ENCODE data around the gene GMNN.
"Not testable (repeated sequence)": the region's sequence is repeated elsewhere in the genome, so short reads cannot be mapped to it uniquely, and the experiment has no call there.

GMNN gene

DNA sequence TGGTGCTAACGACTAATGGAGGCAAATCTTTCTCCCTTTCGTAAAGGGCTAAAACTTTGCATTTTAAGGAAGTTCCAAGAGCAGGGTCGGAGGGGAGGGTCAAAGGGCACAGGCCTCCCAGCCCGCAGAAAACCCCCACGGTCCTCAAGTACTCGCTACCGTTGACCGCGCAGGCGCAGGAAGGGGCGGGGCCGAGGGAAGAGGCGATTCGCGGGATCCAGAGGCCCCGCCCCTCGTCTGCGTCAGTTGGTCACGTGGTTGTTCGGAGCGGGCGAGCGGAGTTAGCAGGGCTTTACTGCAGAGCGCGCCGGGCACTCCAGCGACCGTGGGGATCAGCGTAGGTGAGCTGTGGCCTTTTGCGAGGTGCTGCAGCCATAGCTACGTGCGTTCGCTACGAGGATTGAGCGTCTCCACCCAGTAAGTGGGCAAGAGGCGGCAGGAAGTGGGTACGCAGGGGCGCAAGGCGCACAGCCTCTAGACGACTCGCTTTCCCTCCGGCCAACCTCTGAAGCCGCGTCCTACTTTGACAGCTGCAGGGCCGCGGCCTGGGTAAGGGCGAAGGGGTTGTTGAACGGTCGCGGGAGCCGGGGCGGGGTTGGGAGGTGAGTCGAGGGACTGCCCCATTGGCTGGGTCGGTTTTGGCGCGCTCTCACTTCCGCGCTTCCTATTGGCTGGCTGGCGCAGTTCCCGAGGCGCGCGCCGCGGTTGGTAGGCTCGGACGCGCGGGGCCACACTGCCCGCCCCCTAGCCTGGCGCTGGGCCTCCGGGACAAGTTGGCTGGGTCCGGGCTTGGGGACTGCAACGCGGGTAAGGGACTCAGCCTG lies at the start of gene GMNN:
GMNN (plus strand) TSS at position 242 of the 824 bp plus-strand sequence. CDS start 2,310 bp downstream, outside the sequence.
- peak; percentile 96 for DNase-seq (ENCODE audit: low read depth)

DNA sequence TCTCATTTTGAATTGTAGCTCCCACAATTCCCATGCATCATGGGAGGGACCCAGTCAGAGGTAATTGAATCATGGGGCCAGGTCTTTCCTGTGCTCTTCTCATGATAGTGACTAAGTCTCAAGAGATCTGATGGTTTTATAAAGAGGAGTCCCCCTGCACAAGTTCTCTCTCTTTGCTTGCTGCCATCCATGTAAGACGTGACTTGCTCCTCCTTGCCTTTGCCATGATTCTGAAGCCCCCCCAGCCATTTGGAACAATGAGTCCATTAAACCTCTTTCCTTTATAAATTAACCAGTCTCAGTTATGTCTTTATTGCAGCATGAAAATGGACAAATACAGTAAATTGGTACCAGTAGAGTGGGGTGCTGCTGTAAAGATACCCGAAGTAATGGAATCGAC lies 44.1 kb upstream of the GMNN start:
- not testable (repeated sequence) for DNase-seq (ENCODE audit: low read depth)

DNA sequence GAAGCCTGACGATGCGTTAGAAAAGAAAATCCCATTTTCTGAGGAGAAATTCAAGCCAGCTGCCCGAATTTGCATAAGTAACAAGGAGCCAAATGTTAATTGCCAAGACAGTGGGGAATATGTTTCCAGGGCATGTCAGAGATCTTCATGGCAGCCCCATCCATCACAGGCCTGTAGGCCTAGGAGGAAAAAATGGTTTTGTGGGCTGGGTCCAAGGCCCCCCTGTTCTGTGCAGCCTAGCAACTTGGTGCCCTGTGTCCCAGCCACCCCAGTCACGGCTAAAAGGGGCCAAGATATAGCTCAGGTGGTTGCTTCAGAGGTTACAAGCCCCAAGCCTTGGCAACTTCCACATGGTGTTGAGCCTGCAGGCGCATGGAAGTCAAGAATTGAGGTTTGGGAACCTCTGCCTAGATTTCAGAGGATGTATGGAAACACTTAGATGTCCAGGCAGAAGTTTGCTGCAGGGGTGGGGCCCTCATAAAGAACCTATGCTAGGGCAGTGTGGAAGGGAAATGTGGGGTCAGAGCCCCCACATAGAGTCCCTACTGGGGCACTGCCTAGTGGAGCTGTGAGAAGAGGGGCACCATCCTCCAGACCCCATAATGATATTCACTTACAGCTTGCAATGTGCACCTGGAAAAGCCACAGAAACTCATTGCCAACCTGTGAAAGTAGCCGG lies 43.1 kb upstream of the GMNN start:
- DNase-seq (ENCODE audit: low read depth): not testable (repeated sequence)

DNA sequence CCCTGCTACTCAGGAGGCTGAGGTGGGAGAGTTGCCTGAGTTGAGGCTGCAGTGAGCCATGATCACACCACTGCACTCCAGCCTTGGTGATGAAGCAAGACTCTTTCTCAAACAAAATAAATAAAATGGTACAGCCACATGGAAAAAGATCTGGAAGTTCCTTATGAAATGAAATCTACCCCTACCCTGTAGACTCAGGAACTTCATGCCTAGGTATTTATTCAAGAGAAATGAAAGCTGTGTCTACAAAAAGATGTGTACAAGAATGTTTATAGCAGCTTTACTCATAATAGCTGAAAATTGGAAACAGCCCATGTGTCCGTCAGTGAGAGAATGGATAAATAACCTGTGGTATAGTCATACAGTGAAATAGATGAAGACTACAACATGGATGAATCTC lies 40.6 kb upstream of the GMNN start:
- DNase-seq (ENCODE audit: low read depth): no peak

DNA sequence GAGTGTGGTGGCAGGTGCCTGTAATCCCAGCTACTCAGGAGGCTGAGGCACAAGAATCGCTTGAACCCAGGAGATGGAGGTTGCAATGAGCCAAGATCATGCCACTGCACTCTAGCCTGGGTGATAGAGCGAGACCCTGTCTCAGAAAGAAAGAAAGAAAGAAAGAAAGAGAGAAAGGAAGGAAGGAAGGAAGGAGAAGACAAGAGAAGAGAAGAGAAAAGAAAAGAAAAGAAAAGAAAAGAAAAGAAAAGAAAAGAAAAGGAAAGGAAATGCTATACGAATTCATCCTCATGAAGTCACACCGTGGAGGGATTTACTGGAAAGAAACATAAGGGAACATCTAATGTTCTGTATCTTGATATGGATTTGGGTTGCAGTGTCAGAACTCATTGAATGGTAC lies 40.0 kb upstream of the GMNN start:
- not testable (repeated sequence) for DNase-seq (ENCODE audit: low read depth)

DNA sequence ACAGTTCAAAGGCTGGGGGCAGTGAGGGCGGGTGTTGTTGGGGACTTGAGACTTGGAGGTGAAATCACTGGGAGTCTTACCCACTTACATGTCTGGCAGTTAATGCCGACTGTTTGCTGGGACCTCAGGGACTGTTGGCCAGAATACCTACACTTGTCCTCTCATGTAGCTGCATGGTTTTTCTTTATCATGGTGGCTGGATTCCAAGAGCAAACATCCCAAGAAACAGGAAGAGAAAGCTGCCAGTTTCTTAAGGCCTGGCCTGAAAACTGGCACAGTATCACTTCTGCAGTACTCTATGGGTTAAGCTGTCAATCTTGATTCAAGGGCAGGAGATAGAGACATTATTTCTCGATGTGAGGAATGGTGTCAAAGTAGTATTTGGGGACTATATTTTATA lies 36.0 kb upstream of the GMNN start:
- no peak for DNase-seq (ENCODE audit: low read depth)

DNA sequence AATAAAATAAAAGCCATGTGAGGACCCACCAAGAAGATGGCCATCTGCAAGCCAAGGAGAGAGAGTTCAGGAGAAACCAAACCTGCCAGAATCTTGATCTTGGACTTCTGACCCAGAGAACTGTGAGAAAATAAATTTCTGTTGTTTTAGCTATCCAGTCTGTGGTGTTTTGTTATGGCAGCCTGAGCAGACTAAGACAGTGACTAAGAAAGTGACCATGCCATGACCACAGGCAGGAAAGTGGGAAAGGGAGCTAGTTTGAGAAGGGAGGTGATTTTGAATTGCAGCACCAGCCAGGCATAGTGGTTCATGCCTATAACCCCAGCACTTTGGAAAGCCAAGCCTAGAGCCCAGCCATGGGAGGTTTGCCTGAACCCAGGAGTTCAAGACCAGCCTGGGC lies 33.9 kb upstream of the GMNN start:
- no peak for DNase-seq (ENCODE audit: low read depth)

DNA sequence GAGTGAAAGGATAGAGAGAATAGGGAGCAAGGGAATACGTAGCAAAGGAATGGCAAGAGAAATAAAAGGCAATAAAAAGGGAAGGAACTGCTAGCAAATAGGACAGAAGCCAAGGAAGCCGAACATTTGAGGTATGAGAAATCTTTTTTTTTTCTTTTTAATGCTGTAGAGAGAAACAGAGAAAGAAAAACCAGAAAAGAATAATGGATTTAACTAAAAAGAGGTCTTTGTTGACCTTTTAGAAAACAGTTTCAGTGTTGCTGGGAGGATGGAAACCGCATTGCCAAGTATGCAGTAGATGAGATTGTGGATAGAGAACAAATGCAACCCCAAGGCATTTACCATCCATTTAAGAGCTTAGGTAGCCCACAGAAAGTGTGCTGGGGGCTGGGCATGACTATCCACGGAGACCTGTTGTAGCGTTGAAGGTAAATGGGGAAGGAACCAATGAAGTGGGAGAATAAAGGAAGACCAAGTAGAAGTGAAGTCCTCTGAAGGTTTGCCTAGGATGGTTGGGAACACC lies 32.5 kb upstream of the GMNN start:
- no peak for DNase-seq (ENCODE audit: low read depth)

DNA sequence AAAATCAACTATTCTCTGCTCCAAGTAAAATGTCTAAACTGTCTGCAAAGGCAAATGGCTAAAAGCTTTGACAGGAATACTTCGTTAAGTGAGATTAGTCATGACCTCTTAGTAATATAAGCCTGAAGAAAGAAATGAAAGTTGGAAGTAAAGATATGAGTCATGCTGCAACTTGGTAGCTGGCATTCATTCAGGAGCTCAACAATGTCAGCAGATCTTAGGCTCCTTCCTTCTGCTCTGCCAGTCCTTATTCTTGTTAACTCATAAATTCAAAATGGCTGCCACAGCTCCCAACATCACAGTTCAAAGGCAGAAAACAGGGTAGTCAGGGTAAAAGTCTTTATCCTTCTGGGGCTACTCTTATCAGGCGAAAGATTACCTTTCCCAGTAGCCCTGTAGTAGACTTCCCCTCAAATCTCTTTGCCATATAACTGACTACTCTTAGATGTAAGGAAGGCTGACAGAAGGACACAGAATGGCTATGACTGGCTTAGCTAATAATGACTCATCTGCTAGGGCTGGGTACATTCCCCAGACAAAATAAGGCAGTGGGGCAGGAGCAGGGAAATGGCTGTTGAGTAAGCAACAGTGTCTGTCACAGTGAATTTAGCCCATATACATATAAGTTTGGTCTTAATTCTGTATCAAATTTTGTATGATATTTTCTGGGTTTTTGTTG lies 31.3 kb upstream of the GMNN start:
- DNase-seq (ENCODE audit: low read depth): no peak

DNA sequence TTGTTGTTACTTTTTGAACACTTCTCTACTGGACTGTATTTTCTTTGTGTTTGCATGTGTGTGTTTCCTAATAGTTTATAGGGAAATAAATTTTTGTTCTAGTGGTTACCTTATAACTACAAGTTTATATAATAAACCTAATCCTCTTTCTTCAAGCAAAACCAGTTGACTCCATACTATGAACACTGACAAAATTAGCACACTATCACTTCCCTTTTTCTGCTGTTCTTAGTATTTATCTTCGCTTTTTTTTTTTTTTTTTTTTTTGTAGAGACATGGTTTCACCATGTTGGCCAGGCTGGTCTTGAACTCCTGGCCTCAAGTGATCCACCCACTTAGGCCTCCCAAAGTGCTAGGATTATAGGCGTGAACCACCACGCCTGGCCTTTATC lies 30.8 kb upstream of the GMNN start:
- DNase-seq (ENCODE audit: low read depth): no peak

DNA sequence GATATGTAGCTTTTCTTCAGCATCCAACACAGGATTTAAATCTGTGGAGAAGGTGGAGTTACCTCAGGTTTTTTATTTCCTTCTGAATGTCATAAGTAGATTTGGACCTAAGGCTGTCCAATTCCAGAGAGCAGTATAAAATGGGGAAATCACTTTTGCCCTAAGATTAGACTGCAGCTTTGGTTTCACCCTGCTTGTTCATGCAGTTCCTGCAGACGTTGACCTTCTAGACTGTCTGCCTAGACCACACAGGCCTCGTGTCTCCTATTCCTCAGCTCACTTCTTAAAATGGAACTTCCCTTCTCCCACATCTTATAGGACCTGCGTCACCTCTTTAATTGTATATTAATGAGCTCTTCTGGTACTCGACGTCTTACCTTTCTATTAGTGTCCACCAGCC lies 29.8 kb upstream of the GMNN start:
- DNase-seq (ENCODE audit: low read depth): no peak

DNA sequence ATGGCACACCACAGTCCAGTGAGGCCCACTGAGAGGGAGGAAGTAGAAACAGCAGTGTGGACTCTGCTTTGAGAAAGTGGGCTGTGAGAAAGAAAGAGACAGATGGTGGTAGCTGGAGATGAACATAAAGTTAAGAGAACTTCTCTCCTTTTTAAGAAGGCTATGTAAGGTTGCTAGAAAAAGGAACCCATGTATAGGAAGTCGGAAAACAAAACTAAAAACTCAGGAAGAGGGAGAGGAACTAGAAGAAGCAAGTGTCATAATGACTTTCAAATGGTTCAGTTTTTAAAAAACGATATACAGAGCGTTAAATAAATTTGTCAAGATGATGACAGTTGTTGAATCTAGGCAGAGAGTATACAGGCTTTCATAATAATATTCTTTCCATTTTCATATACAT lies 25.4 kb upstream of the GMNN start:
- no peak for DNase-seq (ENCODE audit: low read depth)

DNA sequence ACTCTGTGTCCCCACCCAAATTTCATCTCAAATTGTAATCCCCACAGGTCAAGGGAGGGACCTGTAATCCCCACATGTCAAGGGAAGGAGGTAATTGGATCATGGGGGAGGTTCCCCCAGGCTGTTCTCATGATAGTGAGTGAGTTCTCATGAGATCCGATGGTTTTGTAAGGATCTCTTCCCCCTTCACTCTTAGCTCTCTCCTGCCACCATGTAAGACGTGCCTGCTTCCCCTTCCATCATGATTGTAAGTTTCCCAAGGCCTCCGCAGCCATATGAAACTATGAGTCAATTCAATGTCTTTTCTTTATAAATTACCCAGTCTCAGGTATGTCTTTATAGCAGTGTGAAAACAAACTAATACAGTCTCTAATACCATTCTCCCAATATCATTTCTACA lies 23.9 kb upstream of the GMNN start:
- DNase-seq (ENCODE audit: low read depth): not testable (repeated sequence)

DNA sequence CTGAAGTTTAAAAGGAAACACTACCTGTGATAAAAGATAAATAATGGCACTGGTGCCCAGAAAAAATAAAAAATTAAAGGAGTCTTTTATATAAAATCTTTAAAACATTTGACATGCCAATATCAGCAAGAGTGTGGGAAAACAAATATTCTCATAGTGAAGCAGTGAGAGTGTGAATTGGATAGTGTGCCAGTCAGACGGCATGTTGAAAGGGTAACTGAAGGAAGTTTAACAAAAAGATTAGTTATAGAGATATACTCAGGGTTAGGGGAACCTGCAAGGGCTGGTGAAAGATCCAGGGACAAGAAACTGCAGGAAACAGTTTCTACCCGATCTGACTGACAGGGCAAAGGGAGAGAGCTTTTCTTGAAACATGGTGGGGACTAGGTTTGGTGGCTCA lies 22.2 kb upstream of the GMNN start:
- no peak for DNase-seq (ENCODE audit: low read depth)

DNA sequence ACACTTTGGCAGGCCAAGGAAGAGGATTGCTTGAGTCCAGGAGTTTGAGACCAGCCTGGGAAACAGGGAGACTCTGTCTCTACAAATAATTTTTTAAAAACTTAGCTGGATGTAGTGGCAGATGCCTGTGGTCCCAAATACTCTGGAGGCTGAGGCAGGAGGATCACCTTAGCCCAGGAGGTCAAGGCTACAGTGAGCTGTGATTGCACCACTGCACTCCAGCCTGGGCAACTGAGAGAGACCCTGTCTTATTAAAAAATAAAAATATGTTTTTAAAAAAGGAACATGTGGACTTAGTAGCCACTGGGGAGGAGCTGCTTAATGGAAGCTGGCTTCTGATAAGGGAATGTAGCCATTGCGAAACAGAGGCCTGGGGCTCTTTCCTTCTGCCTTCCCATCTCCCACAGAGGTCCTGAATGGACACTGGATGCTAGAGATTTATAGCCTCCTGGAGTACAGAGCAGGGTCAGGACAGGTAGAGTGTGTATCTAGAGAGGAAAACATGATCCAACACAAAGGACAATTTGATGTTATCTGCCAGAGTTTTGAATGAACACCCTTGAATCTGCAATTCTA lies 21.7 kb upstream of the GMNN start:
- no peak for DNase-seq (ENCODE audit: low read depth)

DNA sequence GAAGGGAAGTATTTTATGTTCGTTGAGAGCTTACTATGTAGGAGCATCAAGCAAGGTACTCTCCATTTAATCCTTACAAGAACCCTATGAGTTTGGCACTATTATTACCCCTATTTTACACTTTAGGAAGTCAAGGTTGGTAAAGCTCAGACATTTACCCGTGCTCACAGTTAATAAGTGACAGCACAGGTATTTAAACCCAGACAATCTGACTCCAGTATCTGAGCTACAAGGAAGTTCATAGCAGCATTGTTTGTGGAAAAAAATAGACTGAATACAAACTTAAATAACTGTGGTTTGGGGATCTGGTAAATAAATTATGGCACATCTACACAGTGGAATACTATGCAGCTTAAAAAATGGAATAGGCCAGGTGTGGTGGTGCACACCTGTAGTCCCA lies 21.2 kb upstream of the GMNN start:
- DNase-seq (ENCODE audit: low read depth): no peak

DNA sequence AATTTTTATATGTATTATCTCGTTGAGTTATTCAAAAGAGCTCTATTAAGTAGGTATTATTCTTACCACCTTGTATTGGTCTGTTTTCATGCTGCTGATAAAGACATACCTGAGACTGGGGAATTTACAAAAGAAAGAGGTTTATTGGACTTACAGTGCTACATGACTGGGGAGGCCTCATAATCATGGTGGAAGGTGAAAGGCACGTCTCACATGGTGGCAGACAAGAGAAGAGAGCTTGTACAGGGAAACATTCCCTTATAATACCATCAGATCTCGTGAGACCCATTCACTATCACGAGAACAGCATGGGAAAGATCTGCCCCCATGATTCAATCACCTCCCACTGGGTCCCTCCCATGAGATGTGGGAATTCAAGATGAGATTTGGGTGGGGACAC lies 20.4 kb upstream of the GMNN start:
- DNase-seq (ENCODE audit: low read depth): not testable (repeated sequence)

DNA sequence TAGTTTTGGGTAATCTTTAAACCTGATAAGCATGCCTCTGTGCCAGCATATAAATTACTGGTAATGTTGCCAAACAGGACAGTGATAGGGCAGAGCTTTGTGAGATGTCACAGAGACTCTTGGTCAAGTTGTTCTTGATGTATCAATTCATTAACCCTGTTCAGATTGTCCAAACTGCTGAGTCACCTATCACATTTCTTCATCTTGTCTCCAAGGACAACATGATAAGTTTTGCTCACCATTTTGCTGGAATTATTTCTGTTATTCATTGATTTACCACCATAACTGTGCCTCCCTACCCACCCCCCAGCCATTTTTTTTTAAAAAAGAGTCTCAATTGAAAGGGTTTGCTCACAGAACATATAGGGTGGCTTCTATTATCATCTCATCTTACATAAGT lies 19.5 kb upstream of the GMNN start:
- DNase-seq (ENCODE audit: low read depth): no peak

DNA sequence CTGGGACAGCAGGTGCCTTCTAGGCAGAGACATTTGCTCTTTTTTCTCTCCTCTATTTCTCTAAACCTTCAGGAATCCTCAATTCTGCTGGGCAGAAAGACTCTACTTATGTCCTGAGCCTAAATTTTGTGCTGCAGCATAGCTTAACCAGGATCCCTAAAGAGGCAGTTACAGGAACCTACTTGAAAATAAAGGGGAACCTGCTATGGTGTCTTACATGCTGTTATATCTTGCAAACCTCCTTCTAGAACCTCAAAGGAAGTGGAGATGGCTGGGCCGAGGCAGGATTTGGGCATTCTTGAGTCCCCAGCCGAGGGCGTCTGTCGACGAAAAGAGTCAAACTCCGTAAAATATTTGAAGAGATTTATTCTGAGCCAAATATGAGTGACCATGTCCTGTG lies 17.1 kb upstream of the GMNN start:
- DNase-seq (ENCODE audit: low read depth): no peak

DNA sequence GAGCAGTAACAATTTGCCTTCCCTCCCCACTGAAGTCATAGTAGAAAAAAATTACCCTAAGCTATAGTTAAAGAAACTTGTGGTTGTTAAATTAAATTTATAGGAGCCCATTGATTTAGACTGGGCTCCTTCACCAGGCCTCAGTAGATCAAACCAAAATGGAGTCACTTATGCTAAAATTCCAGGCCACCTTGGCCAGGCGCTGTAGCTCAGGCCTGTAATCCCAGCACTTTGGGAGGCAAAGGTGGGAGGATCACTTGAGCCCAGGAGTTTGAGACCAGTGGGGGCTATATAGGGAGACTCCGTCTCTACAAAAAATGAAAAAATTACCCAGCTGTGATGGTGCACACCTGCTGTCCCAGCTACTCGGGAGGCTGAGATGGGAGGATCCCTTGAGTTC lies 15.0 kb upstream of the GMNN start:
- DNase-seq (ENCODE audit: low read depth): no peak

DNA sequence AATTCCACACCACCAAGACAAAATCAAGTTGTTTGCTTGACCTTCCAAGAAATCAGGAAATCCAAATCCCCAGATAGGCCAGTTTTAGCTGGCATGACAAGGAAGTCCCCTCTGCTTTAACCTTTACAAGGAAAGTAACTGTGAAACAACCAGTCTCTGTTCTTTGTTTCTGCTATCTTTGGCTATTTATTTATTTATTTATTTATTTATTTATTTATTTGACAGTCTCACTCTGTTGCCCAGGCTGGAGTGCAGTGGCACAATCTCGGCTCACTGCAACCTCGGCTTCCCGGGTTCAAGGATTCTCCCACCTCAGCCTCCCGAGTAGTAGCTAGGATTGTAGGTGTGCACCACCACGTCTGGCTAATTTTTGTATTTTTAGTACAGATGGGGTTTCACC lies 14.5 kb upstream of the GMNN start:
- DNase-seq (ENCODE audit: low read depth): no peak

DNA sequence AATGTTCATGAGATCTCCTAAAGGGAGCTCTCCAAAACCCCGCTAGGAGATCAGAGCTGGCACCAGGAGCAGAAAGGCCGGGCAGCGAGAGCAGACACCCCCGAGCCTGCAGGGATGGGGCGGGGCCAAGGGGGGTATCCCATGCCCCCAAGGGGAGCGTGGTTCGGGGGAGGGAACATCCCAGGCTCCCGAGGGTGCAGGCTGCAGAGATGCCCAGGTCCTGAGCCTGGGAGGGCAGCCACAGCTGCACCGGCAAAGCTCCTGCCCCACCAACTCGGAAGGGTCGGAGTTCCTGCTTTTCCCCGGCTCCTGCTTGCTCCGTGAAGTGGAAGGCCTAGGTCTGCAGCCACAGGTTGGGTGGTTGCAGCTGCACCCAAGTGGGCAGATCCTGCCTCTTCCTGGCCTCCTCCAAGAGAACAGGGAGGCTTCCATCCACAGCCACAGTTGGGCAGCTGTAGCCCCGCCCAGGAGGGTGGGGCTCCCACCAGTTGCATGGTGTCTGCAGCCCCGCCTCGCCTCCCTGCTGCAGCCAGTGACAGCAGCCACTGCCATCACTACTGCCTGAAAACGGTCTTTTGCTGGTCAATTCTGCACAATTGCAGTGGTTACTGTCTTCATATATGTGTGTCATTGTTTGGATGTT lies 13.4 kb upstream of the GMNN start:
- no peak for DNase-seq (ENCODE audit: low read depth)
